Fibroblast of lung (primary cell): ENCODE data around the gene SMC5. TPM values are rescaled to one million over a fixed set of nuclear protein-coding genes. Genes with fewer than 3 reads are reported as not detected.

Experiments
- DNase-seq, 2 donors: peaks; one replicate each; pipeline versions ENCODE4 v3.0.0 to v3.0.0-alpha.2; 2010; ENCODE audit warnings: low read depth in 2 of 2
- H2AFZ ChIP-seq: 2 replicates; pipeline ENCODE4 v1.5.1; 2012; ENCODE audit warnings: low read length, control low read depth, inconsistent platforms
- H3K27ac ChIP-seq: 2 replicates; pipeline ENCODE4 v1.5.1; 2011; ENCODE audit warnings: low read length, control low read depth; ENCODE audit not compliant: insufficient read depth
- H3K27me3 ChIP-seq: 2 replicates; pipeline ENCODE4 v1.5.1; 2011; ENCODE audit warnings: mild to moderate bottlenecking, low read length; ENCODE audit not compliant: control insufficient read depth, insufficient read depth
- H3K36me3 ChIP-seq: 2 replicates; pipeline ENCODE4 v1.5.1; 2011; ENCODE audit warnings: low read length; ENCODE audit not compliant: control insufficient read depth, insufficient read depth
- H3K4me1 ChIP-seq: 2 replicates; pipeline ENCODE4 v1.5.1; 2011; ENCODE audit warnings: low read length; ENCODE audit not compliant: control insufficient read depth, insufficient read depth; ENCODE audit errors: extremely low read depth
- H3K4me2 ChIP-seq: 2 replicates; pipeline ENCODE4 v1.5.1; 2011; ENCODE audit warnings: low read length, control low read depth; ENCODE audit not compliant: insufficient read depth; ENCODE audit errors: extremely low read depth
- H3K4me3 ChIP-seq, 4 experiments: fragments of 200-600 bp in 1 of 4; sonication (generic) in 1 of 4; replicated peaks in 1 of 4; 2 replicates each; pipeline ENCODE4 v1.5.1; 2011 to 2016; ENCODE audit warnings: low read length in 4 of 4, low read depth in 3 of 4, mild to moderate bottlenecking in 3 of 4, control low read depth in 2 of 4, inconsistent platforms in 1 of 4, mixed read lengths in 1 of 4; ENCODE audit not compliant: insufficient read depth in 1 of 4; ENCODE audit errors: control extremely low read depth in 1 of 4
- H3K79me2 ChIP-seq: 2 replicates; pipeline ENCODE4 v1.5.1; 2012; ENCODE audit warnings: mild to moderate bottlenecking, low read length, inconsistent platforms; ENCODE audit not compliant: control insufficient read depth, insufficient read depth
- H3K9ac ChIP-seq: 2 replicates; pipeline ENCODE4 v1.5.1; 2011; ENCODE audit warnings: mild to moderate bottlenecking, low read length, control low read depth; ENCODE audit not compliant: insufficient read depth
- H3K9me3 ChIP-seq: 2 replicates; pipeline ENCODE4 v1.5.1; 2012; ENCODE audit warnings: low read depth, low read length; ENCODE audit not compliant: control insufficient read depth, insufficient read depth
- H4K20me1 ChIP-seq: 2 replicates; pipeline ENCODE4 v1.5.1; 2011; ENCODE audit warnings: low read length; ENCODE audit not compliant: control insufficient read depth, insufficient read depth; ENCODE audit errors: extremely low read depth
- CTCF ChIP-seq, 2 donors: IDR thresholded peaks in 1 of 2; conservative IDR thresholded peaks in 1 of 2; 1 replicate in 1 of 2; 2 replicates in 1 of 2; pipeline ENCODE4 v1.5.1; 2011 to 2012; ENCODE audit warnings: low read length in 2 of 2, control low read depth in 1 of 2, inconsistent platforms in 1 of 2, low read depth in 1 of 2, mild to moderate bottlenecking in 1 of 2
- EZH2 ChIP-seq: IDR thresholded peaks from 2 replicates; pipeline ENCODE4 v1.5.1; 2012; ENCODE audit warnings: low read length, control low read depth, mild to moderate bottlenecking; ENCODE audit errors: missing control alignments
- polyA plus RNA-seq, 2 donors: library from polyadenylated mRNA; depleted of rRNA in 1 of 2; stranded (reverse) in 1 of 2; unstranded in 1 of 2; fragments of >200 nt; gene quantifications; 2 replicates each; pipeline ENCODE4 v1.2.1, GENCODE V29; 2011 to 2012; ENCODE audit warnings: missing spikeins in 1 of 2
- total RNA-seq: library from RNA; depleted of rRNA; stranded (reverse); fragments of >200 nt; gene quantifications from 2 replicates; pipeline ENCODE4 v1.2.1, GENCODE V29; 2014

The SMC5 gene
- total and polyA plus RNA-seq, 2 donors (not counting 1 experiment from before 2014, with no cell fraction given), result 21.6 to 29.2 TPM

DNA sequence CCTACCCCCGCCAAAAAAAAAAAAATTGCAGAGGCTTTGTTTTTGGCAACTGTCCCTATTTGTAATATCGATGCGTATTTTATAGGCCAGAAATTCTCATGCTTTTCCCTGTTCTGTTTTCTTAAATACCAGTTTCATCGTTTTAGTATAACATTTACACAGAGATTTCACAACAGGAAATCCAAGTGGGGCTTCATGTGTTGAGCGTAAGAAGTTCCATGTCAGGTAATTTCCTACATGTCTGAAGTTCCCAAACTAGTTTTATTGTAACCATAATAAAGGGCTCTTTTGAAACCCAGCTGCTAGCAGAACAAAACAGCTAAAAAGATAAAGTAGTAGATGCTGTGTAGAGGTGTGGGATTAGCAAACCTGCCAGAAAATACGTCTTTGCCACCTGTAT, 4.2 kb downstream of the SMC5 start:
- Histone ChIP-seq H3K36me3 (peaks cover 12% of the 10 kb centered on the region), H4K20me1 (no peaks in the 10 kb centered on the region), H3K27me3 (no peaks in the 10 kb centered on the region)

GRCh38 chr9:70263421-70263820, 4.6 kb downstream of the SMC5 start:
- Histone ChIP-seq H2AFZ (no peak overlapping the region), H3K9me3 (no peaks in the 10 kb centered on the region), H3K27ac (peak overlapping the region; percentile 58), H3K36me3 (peaks cover 12% of the 10 kb centered on the region), H3K4me3 (peak overlapping the region in 1 of 4 experiments; percentile 5), H3K9ac (no peak overlapping the region), H3K79me2 (peaks cover 66% of the 10 kb centered on the region), H4K20me1 (no peaks in the 10 kb centered on the region), H3K27me3 (no peaks in the 10 kb centered on the region), H3K4me2 (peak overlapping the region; percentile 48), H3K4me1 (peaks cover 2% of the 10 kb centered on the region)
- no peak for TF ChIP-seq CTCF (conservative IDR thresholded peaks at IDR 0.05 in 1 of 2, IDR thresholded peaks at IDR 0.05 in 1 of 2; ENCODE audit: low read depth in 1 of 2, low read length in 2 of 2)
- no peak for TF ChIP-seq EZH2
- peak; percentile 35 to 78 for DNase-seq

More for the DNA sequence above, 4.2 kb downstream of the SMC5 start:
- Histone ChIP-seq H2AFZ (no peak overlapping the region), H3K4me1 (peaks cover 3% of the 10 kb centered on the region), H3K4me2 (peak overlapping the region; percentile 48), H3K79me2 (peaks cover 66% of the 10 kb centered on the region), H3K9ac (no peak overlapping the region), H3K27ac (peak overlapping the region; percentile 58), H3K4me3 (peak overlapping the region in 2 of 4 experiments; percentile 2 to 5), H3K9me3 (no peaks in the 10 kb centered on the region)
- peak; percentile 10 to 32 for DNase-seq
- TF ChIP-seq CTCF (conservative IDR thresholded peaks at IDR 0.05 in 1 of 2, IDR thresholded peaks at IDR 0.05 in 1 of 2; ENCODE audit: low read depth in 1 of 2, low read length in 2 of 2), result no peak
- TF ChIP-seq EZH2, result no peak

DNA sequence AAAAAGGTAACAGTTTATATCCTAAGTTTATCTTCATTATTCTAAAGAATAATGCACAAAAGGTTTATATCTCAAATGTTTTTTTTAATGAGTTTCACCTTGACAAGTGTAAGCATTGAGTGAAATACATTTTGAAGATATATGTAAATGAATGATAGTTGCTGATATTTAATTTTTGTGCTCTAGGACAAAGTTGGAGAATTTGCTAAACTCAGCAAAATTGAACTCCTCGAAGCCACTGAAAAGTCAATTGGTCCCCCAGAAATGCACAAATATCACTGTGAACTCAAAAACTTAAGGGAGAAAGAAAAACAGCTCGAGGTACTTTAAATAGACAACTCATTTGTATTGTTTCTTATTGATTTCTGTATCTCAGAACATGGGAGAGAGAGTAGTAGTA, 19.5 kb downstream of the SMC5 start:
- peaks cover 2% of the 10 kb centered on the region for H3K36me3 ChIP-seq
- H3K9me3 ChIP-seq, result no peaks in the 10 kb centered on the region
- no peak overlapping the region for H3K27ac ChIP-seq
- H3K79me2 ChIP-seq, result peaks cover 17% of the 10 kb centered on the region
- no peaks in the 10 kb centered on the region for H3K4me1 ChIP-seq
- H2AFZ ChIP-seq, result no peak overlapping the region
- no peak overlapping the region for H3K4me2 ChIP-seq
- no peaks in the 10 kb centered on the region for H3K27me3 ChIP-seq
- no peak overlapping the region for H3K9ac ChIP-seq
- no peak for DNase-seq
- TF ChIP-seq EZH2 (no peak), CTCF (conservative IDR thresholded peaks at IDR 0.05 in 1 of 2, IDR thresholded peaks at IDR 0.05 in 1 of 2; ENCODE audit: low read depth in 1 of 2, low read length in 2 of 2) (no peak)
- H3K4me3 ChIP-seq, result no peak overlapping the region
- no peaks in the 10 kb centered on the region for H4K20me1 ChIP-seq
